ENCODE results near the gene OGFOD3.

DNA sequence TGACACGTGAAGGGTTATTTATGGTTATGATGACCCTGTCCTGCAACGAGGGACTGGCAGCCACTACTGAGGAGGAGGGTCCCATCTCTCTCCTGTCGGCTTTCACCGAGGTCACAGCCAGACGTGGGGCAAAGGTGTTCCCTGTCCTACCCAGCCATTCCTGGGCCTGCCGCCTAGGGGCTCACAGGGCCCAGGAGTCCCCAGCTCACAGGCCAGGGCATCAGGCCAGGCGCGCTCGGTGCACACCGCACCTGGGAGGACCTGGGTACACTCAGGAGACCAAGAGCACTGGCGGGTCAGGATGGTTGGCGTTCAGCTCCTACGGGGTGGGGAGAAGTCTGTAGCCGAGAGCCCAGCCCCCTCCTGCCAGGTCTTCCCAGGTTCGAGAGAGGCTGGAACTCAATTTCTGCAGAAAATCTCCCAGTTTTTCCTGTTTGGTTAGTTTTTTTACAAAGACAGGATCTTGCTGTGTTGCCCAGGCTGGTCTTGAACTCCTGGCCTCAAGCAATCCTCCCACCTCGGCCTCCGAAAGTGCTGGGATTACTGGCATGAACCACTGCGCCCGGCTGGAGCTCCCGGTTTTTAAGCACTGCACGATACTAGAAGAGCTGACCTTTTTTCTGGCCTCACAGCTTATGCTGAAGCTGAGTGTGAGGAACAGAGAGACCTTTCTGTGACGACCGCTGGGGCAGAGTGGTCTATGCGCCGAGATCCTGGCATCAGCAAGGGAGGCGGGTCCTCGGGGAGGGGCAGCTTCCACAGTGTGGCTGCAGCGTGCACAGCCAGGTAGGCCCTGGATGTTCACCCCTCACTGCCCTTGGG, 24.5 kb upstream of the OGFOD3 start:
- TF ChIP-seq POLR2A (IDR thresholded peaks at IDR 0.05; ENCODE audit: low read length): no peak
- no peak for TF ChIP-seq GATA1 (IDR thresholded peaks at IDR 0.05; ENCODE audit: low read depth, low read length)
